Left ventricle myocardium inferior (tissue), 1 donor: ENCODE results near the gene ASPG. TPM values are rescaled to one million over a fixed set of nuclear protein-coding genes. Genes with fewer than 3 reads are reported as not detected.
A peak's percentile ranks its signal among the peaks of the same experiment; 100 is the strongest.

Source experiments
- DNase-seq: peaks from one replicate; pipeline ENCODE4 v3.0.0-alpha.2; 2020
- H3K27ac ChIP-seq: fragments of 200-600 bp; replicated peaks from 2 replicates; pipeline ENCODE4 v1.8.0; 2021
- H3K27me3 ChIP-seq: fragments of 200-600 bp; 2 replicates; pipeline ENCODE4 v1.8.0; 2021; ENCODE audit warnings: low read depth
- H3K36me3 ChIP-seq: fragments of 200-600 bp; 2 replicates; pipeline ENCODE4 v1.8.0; 2021
- H3K4me1 ChIP-seq: fragments of 200-600 bp; 2 replicates; pipeline ENCODE4 v1.8.0; 2021
- H3K4me3 ChIP-seq: fragments of 200-600 bp; 2 replicates; pipeline ENCODE4 v1.8.0; 2021; ENCODE audit warnings: mild to moderate bottlenecking, moderate library complexity
- H3K9me3 ChIP-seq: fragments of 200-600 bp; replicated peaks from 2 replicates; pipeline ENCODE4 v1.8.0; 2021
- intact Hi-C: fragments of 100-400 bp; cut with micrococcal nuclease; formaldehyde crosslinking; loops from one replicate; pipeline ENCODE4 v1.11.0; 2022
- total RNA-seq: library from RNA; stranded (reverse); fragmentation: NEBNext Ultra II Directional; extraction: Animal tissue kit (Norgen Biotek cat#: 25700); gene quantifications from one replicate; pipeline ENCODE4 v1.2.1, GENCODE V29; 2021
- TF ChIP-seq, protein P1 (sequence below): fragments of 200-600 bp; IDR thresholded peaks from 2 replicates; pipeline ENCODE4 v1.8.0; 2021; ENCODE audit warnings: antibody characterized with exemption, mild to moderate bottlenecking, borderline replicate concordance
- donor health status: DM: no; HTN: yes; CAD: no; lungs with severe emphysema.

ASPG gene
- total RNA-seq, 1 donor from 2014 or later = 27.1 TPM

DNA sequence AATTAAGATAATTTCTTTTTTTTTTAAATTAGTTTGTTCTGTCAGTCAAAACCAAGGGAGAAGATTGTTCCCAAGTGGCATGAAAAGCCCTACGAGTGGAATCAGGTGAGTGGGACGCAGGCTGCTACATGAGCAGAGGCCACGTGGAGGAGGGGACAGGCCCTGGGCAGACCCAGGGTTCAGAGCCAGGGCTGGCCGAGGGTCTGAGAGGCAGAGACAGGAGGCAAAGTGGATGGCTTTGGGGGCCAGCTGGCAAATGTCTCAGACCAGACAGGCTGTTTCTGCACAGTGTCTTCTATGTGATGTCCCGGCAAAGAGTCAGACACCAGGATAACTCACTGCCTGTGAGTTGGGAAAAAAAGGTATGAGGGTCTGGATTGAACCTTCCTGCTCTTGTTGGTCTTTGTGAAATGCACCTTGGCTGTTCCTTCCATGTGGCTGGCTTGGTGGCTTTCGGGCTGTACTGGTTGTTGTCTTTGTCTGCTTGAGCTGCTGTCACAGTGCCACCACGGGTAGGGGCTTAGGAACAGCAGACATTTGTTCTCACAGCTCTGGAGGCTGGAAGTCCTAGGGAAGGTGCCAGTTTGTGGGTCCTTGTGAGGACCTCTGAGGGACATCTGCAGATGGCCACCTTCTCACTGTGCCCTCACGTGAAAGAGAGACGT, 35.8 kb upstream of the ASPG start:
- Histone ChIP-seq H3K4me3 (peak overlapping the region; percentile 2), H3K27me3 (peaks cover 3% of the 10 kb centered on the region), H3K9me3 (no peaks in the 10 kb centered on the region), H3K27ac (peak overlapping the region; percentile 18), H3K4me1 (no peaks in the 10 kb centered on the region), H3K36me3 (no peaks in the 10 kb centered on the region)
- TF ChIP-seq, protein P1, sequence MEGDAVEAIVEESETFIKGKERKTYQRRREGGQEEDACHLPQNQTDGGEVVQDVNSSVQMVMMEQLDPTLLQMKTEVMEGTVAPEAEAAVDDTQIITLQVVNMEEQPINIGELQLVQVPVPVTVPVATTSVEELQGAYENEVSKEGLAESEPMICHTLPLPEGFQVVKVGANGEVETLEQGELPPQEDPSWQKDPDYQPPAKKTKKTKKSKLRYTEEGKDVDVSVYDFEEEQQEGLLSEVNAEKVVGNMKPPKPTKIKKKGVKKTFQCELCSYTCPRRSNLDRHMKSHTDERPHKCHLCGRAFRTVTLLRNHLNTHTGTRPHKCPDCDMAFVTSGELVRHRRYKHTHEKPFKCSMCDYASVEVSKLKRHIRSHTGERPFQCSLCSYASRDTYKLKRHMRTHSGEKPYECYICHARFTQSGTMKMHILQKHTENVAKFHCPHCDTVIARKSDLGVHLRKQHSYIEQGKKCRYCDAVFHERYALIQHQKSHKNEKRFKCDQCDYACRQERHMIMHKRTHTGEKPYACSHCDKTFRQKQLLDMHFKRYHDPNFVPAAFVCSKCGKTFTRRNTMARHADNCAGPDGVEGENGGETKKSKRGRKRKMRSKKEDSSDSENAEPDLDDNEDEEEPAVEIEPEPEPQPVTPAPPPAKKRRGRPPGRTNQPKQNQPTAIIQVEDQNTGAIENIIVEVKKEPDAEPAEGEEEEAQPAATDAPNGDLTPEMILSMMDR = no peak
- no peak for DNase-seq
- intact Hi-C loops = no loop called here

DNA sequence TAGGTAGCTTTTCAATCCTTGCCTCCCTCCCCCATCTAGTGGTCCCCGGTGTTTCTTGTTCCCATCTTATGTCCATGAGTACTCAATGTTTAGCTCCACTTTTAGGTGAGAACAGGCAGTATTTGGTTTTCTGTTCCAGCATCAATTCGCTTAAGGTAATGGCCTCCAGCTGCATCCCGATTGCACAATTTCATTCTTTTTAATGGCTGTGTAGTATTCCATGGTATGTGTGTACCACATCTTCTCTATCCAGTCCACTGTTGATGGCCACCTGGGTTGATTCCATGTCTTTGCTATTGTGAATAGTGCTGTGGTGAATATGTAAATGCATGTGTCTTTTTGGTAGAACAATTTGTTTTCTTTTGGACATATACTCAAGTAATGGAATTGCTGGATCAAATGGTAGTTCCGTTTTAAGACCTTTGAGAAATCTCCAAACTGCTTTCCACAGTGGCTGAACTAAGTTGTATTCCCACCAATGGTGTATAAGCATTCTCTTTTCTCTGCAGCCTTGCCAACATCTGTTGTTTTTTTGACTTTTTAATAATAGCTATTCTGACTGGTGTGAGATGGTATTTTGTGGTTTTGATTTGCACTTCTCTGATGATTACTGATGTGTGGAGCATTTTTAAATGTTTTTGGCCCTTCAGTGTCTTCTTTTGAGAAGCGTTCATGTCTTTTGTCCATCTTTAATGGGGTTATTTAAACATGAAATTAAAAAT, 34.2 kb upstream of the ASPG start:
- Histone ChIP-seq H3K27ac (no peak overlapping the region), H3K4me3 (no peak overlapping the region), H3K36me3 (no peaks in the 10 kb centered on the region), H3K27me3 (peaks cover 3% of the 10 kb centered on the region), H3K4me1 (no peaks in the 10 kb centered on the region), H3K9me3 (no peaks in the 10 kb centered on the region)
- DNase-seq = no peak
- intact Hi-C loops = no loop called here
- TF ChIP-seq, protein P1 = no peak

DNA sequence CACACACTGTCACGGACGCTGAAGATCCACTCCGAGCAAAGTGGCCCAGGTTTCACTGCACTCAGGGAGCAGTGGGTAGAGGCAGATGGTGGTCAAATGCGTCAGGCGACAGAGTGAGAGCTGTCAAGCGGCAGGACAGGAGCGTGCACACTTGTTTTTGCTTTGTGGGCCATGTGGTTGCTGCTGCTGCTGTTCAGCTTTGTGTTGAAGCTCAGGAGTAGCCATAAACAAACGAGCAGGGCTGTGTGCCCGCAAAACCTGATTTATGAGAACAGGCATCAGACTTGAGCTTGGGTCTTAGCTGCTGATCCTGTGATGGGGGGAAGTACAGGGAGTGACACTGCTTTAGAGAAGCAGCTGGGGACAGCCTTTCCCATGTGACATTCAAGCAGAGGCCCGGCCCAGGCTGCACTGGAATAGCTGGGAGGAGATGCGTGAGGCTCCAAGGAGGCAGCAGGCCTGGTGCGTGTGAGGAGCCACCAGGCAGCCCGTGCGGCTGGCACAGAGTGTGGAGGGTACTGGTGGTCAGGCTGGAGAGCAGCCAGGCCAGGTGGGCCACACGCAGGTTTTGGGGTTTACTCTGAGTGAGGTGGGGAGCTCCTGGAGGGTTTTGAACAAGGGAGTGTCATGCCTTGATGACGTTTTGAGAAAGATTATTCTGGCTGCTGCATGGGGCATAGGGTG, 31.1 kb upstream of the ASPG start:
- Histone ChIP-seq H3K4me3 (no peak overlapping the region), H3K27ac (no peak overlapping the region), H3K4me1 (no peaks in the 10 kb centered on the region), H3K9me3 (no peaks in the 10 kb centered on the region), H3K36me3 (no peaks in the 10 kb centered on the region), H3K27me3 (peaks cover 7% of the 10 kb centered on the region)
- TF ChIP-seq, protein P1 = no peak
- intact Hi-C loops = no loop called here
- no peak for DNase-seq

DNA sequence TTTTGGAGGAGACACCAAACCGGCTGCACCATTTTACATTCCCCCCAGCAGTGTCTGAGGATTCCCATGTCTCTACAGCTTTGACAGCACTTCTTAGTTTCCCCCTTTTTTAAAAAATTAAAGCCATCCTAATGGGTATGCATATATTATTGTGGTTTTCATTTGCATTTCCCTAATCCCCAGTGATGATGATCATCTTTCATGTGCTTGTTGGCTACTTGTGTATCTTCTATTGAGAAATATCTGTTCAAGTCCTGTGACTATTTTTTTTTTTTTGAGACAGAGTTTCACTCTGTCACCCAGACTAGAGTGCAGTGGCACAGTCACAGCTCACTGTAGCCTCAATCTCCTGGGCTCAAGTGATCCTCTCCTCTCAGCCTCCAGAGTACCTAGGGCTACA, 23.2 kb upstream of the ASPG start:
- Histone ChIP-seq H3K27ac (no peak overlapping the region), H3K36me3 (no peaks in the 10 kb centered on the region), H3K4me3 (no peak overlapping the region), H3K4me1 (no peaks in the 10 kb centered on the region), H3K27me3 (peaks cover 44% of the 10 kb centered on the region), H3K9me3 (peaks cover 9% of the 10 kb centered on the region)
- TF ChIP-seq, protein P1 = no peak
- intact Hi-C loops = no loop called here
- no peak for DNase-seq

DNA sequence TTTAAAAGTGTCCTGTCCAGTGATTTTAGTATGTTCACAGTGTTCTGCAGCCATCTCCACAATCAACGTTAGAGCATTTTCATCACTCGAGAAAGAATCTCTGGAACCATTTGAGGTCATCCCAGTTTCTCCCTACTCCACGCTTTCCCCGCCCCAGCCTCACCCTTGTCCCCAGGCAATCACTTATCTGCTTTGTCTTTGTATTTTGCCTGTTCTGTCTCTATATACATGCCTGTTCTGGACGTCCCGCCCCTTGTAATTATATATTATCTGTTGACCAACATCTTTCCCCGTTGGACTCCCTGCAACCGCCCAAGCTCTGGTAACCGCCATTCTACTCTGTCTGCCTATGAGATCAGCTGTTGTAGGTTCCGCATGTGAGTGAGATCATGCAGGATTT, 21.5 kb upstream of the ASPG start:
- Histone ChIP-seq H3K36me3 (no peaks in the 10 kb centered on the region), H3K4me3 (no peak overlapping the region), H3K4me1 (no peaks in the 10 kb centered on the region), H3K27me3 (peaks cover 51% of the 10 kb centered on the region), H3K9me3 (peaks cover 9% of the 10 kb centered on the region), H3K27ac (no peak overlapping the region)
- DNase-seq = no peak
- TF ChIP-seq, protein P1 = no peak
- intact Hi-C loops = no loop called here
